ENCODE results near the gene TMEM269.

Gene TMEM269

DNA sequence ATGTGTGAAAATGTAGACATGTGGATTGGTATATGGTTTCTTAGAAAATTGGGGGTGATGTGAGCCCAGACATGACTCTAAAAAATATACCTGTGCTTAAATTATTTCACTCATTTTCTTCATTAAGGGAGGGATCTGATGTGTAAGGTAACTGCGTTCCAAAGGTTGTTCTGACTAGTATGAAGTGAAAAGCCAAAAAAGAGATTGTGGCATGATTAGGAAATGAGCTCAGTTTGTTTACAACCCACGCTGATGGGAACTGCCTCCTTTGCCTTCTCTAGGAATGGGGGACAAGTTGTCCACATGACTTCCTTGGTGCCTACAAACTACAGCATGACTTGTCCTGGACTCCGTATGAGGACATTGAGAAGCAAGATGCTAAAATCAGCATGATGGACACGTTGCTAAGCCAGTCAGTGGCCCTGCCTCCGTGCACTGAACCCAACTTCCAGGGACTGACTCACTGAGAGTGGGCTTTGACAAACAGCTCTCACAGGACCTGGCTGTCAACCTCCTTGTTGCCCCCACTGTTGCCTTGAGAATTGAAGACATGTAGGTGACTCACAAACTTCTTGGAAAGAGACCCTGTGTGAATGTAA is 9.8 kb upstream of the TMEM269 start:
- Mint-ChIP-seq H3K27ac (no peak overlapping the region), H3K36me3 (peaks cover 49% of the 10 kb centered on the region), H3K4me3 (no peak overlapping the region), H3K9me3 (no peaks in the 10 kb centered on the region), H3K4me1 (peaks cover 27% of the 10 kb centered on the region), H3K27me3 (no peaks in the 10 kb centered on the region)
- no peak for DNase-seq
- CTCF ChIA-PET: interaction anchor here (7.8 kb wide), 1 partner anchor 298 kb away, joined by 103 read pairs; no protein-coding TSS in a partner anchor

GRCh38 chr1:42776502-42776901 is 8.3 kb upstream of the TMEM269 start:
- H3K27me3 Mint-ChIP-seq: no peaks in the 10 kb centered on the region
- CTCF ChIA-PET: interaction anchor here (0.7 to 7.8 kb wide), 6 partner anchors 15 to 301 kb away, joined by 3 to 103 read pairs (median 14); no protein-coding TSS in a partner anchor
- H3K9me3 Mint-ChIP-seq: no peaks in the 10 kb centered on the region
- no peak for DNase-seq
- H3K4me3 Mint-ChIP-seq: no peak overlapping the region
- H3K4me1 Mint-ChIP-seq: peaks cover 20% of the 10 kb centered on the region
- H3K36me3 Mint-ChIP-seq: peaks cover 49% of the 10 kb centered on the region
- no peak overlapping the region for H3K27ac Mint-ChIP-seq

- CTCF ChIA-PET: interaction anchor here (0.7 to 7.8 kb wide), 12 partner anchors 11 to 304 kb away, joined by 3 to 103 read pairs (median 4); partner anchors contain the start of genes C1orf50, P3H1 and ZNF691
- Mint-ChIP-seq H3K4me1 (peaks cover 17% of the 10 kb centered on the region), H3K27ac (no peak overlapping the region), H3K36me3 (peaks cover 51% of the 10 kb centered on the region), H3K9me3 (no peaks in the 10 kb centered on the region), H3K4me3 (no peak overlapping the region), H3K27me3 (no peaks in the 10 kb centered on the region)
- peak; percentile 59 for DNase-seq
Measured at GRCh38 chr1:42777852-42778251, 6.9 kb upstream of the TMEM269 start.

DNA sequence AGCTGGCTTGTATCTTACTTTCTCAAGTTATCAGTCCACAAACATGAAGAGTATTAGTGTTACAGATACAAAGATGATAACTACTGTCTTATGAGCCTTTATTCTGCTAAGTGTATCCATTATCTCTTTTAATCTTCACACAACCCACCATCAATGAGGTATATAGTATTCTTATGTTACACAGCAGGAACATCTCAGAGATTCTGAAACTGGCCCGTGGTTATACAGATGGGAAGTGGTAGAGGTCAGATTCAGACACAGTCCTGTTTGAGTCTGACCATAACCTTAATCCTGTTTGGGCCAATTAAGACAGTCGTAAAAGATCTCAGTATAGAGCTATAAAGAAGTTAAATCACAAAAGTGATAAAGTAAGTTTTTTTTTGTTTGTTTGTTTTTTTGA is 5.1 kb upstream of the TMEM269 start:
- Mint-ChIP-seq H3K4me3 (no peak overlapping the region), H3K4me1 (peaks cover 23% of the 10 kb centered on the region), H3K9me3 (no peaks in the 10 kb centered on the region), H3K27ac (no peak overlapping the region), H3K36me3 (peaks cover 44% of the 10 kb centered on the region), H3K27me3 (no peaks in the 10 kb centered on the region)
- CTCF ChIA-PET: interaction anchor here (0.9 to 7.8 kb wide), 4 partner anchors 14 to 293 kb away, joined by 3 to 103 read pairs (median 20); no protein-coding TSS in a partner anchor
- no peak for DNase-seq

DNA sequence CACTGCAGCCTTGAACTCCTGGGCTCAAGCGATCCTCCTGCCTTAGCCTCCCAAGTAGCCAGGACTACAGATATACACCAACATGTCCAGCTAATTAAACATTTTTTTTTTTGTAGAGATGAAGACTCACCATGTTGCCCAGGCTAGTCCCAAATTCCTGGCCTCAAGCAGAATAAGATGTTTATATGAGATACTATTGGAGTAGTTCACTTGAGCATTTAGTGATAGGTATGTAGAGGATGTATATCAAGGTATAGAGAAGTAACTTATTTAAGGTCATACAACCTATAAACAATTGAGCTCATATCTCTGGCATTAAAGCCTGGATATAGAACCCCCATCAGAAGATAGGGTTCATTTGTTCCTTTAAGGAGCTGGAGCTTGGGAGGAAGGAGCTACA is 4.6 kb upstream of the TMEM269 start:
- H3K36me3 Mint-ChIP-seq: peaks cover 39% of the 10 kb centered on the region
- CTCF ChIA-PET: interaction anchor here (0.9 to 7.8 kb wide), 4 partner anchors 14 to 292 kb away, joined by 3 to 103 read pairs (median 20); no protein-coding TSS in a partner anchor
- no peaks in the 10 kb centered on the region for H3K9me3 Mint-ChIP-seq
- no peak for DNase-seq
- H3K27ac Mint-ChIP-seq: no peak overlapping the region
- peaks cover 24% of the 10 kb centered on the region for H3K4me1 Mint-ChIP-seq
- peaks cover under 1% of the 10 kb centered on the region for H3K27me3 Mint-ChIP-seq
- no peak overlapping the region for H3K4me3 Mint-ChIP-seq

- H3K4me1 Mint-ChIP-seq: peaks cover 34% of the 10 kb centered on the region
- H3K36me3 Mint-ChIP-seq: peaks cover 22% of the 10 kb centered on the region
- peaks cover 13% of the 10 kb centered on the region for H3K27me3 Mint-ChIP-seq
- no peak for DNase-seq
- H3K4me3 Mint-ChIP-seq: no peak overlapping the region
- no peaks in the 10 kb centered on the region for H3K9me3 Mint-ChIP-seq
- no peak overlapping the region for H3K27ac Mint-ChIP-seq
- CTCF ChIA-PET: interaction anchor here (0.6 to 1.1 kb wide), 3 partner anchors 140 to 490 kb away, joined by 3 to 5 read pairs (median 4); no protein-coding TSS in a partner anchor
Measured at GRCh38 chr1:42783092-42783491, 1.7 kb upstream of the TMEM269 start.

GRCh38 chr1:42784547-42784945 is 245 bp upstream of the TMEM269 start:
- Mint-ChIP-seq H3K4me3 (no peak overlapping the region), H3K27ac (no peak overlapping the region), H3K27me3 (peaks cover 19% of the 10 kb centered on the region), H3K9me3 (no peaks in the 10 kb centered on the region), H3K36me3 (peaks cover 13% of the 10 kb centered on the region), H3K4me1 (peaks cover 30% of the 10 kb centered on the region)
- CTCF ChIA-PET: no interaction called here
- DNase-seq: no peak

- no peak for DNase-seq
- Mint-ChIP-seq H3K4me1 (peaks cover 25% of the 10 kb centered on the region), H3K27ac (no peak overlapping the region), H3K9me3 (no peaks in the 10 kb centered on the region), H3K27me3 (peaks cover 25% of the 10 kb centered on the region), H3K36me3 (peaks cover 4% of the 10 kb centered on the region), H3K4me3 (no peak overlapping the region)
- CTCF ChIA-PET: no interaction called here
Measured at GRCh38 chr1:42786097-42786496, 1.3 kb downstream of the TMEM269 start.

GRCh38 chr1:42788021-42788420 is 3.2 kb downstream of the TMEM269 start:
- H3K4me1 Mint-ChIP-seq: peaks cover 25% of the 10 kb centered on the region
- peaks cover 25% of the 10 kb centered on the region for H3K27me3 Mint-ChIP-seq
- CTCF ChIA-PET: no interaction called here
- H3K9me3 Mint-ChIP-seq: no peaks in the 10 kb centered on the region
- no peak overlapping the region for H3K4me3 Mint-ChIP-seq
- no peak for DNase-seq
- H3K36me3 Mint-ChIP-seq: no peaks in the 10 kb centered on the region
- H3K27ac Mint-ChIP-seq: no peak overlapping the region

DNA sequence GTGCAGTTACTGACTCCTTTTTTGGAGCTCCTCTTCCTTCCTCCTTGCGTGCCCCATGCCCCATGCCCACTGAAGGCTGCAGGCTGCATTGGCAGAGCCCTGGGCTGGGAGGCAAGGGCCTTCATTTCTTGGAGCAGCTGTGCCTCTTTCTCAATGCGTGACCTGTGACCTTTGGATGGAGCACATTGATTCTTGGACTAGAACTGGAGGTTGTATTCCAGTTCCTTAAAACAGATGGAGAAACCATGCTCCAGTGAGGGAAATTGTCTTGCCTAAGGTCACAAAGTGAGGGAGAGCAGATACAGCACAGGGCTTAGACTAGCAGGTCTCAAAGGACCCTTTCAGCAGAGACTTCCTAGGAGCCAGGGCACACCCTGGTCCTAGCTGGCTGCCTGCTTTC is 9.0 kb downstream of the TMEM269 start:
- Mint-ChIP-seq H3K4me1 (no peaks in the 10 kb centered on the region), H3K36me3 (no peaks in the 10 kb centered on the region), H3K27ac (no peak overlapping the region), H3K4me3 (no peak overlapping the region), H3K27me3 (peaks cover 32% of the 10 kb centered on the region), H3K9me3 (no peaks in the 10 kb centered on the region)
- CTCF ChIA-PET: no interaction called here
- DNase-seq: no peak

GRCh38 chr1:42797414-42797813 is 12.6 kb downstream of the TMEM269 start:
- Mint-ChIP-seq H3K27ac (no peak overlapping the region), H3K4me1 (no peaks in the 10 kb centered on the region), H3K9me3 (no peaks in the 10 kb centered on the region), H3K4me3 (no peak overlapping the region), H3K36me3 (no peaks in the 10 kb centered on the region), H3K27me3 (peaks cover 22% of the 10 kb centered on the region)
- CTCF ChIA-PET: no interaction called here
- no peak for DNase-seq

DNA sequence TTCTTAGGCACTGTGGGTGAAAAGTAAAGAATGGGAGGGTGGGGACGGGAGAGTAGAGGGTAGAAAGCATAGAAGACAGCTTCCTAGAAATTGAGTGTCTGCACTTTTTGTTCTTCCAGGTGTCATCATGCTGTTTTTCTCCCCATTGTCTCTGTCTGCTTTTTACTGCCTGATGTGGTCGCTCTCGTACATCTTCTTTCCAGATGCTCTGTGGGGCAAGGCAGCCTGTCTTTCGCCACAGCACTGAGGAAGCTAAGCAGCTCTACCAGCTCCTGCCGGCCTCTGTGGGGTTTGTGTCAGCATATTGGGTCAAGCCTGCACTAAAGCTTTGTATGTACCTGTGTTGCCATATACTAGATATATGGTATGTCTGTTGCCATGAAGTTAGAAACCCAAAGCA is 13.2 kb downstream of the TMEM269 start:
- CTCF ChIA-PET: no interaction called here
- Mint-ChIP-seq H3K27ac (no peak overlapping the region), H3K4me3 (no peak overlapping the region), H3K27me3 (peaks cover 22% of the 10 kb centered on the region), H3K9me3 (no peaks in the 10 kb centered on the region), H3K4me1 (no peaks in the 10 kb centered on the region), H3K36me3 (no peaks in the 10 kb centered on the region)
- no peak for DNase-seq

DNA sequence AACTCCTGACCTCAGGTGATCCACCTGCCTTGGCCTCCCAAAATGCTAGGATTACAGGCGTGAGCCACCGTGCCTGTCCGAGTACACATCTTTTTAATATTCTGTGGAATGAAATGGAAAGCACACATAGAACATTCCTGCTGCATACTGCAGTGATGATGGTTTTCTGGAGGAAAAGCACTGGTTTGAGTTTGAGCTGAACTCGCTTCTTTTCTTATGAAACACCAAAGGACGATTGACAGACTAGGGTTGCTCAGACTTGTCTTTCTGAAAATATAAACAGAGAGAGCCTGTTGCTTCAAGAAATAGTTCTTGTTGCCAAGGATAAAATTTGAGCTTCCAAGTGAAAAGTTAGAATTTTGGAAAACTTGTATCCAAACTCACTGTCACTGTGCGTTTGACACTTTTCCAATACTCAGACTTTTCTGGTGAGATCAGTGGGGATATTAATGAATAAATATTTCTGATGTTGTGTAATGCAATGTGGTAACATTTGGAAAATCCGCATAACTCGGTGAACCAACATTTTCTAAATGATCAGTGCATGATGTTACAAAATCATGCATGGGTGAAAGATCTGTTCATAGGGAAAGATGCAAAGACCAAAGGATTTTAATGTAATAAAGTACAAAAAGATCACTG is 17.2 kb downstream of the TMEM269 start:
- CTCF ChIA-PET: no interaction called here
- Mint-ChIP-seq H3K27ac (no peak overlapping the region), H3K4me3 (no peak overlapping the region), H3K9me3 (no peaks in the 10 kb centered on the region), H3K36me3 (peaks cover 9% of the 10 kb centered on the region), H3K4me1 (peaks cover 5% of the 10 kb centered on the region), H3K27me3 (peaks cover 5% of the 10 kb centered on the region)
- no peak for DNase-seq

- CTCF ChIA-PET: interaction anchor here (0.8 kb wide), 1 partner anchor 28 kb away, joined by 4 read pairs; no protein-coding TSS in a partner anchor
- H3K9me3 Mint-ChIP-seq: no peaks in the 10 kb centered on the region
Measured at GRCh38 chr1:42806171-42806570, 21.4 kb downstream of the TMEM269 start.

DNA sequence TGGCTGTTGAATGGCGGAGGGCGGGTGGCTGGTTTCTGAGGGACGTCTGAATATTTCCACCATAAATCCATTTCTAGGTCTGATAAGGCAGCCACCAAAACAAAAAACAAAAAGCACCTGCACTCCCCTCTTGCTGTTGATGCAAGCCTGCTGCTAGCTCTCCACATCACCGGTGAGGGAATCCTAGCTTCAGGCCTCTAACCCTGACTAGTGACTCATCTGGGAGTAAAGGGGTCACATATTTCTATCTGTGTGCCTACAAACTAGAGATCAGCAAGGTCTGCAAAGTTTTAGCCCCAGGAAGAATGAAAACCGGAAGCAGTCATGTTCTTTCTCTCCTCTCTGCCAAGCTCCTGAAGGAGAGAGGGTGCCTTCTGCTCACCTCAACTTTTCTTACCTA is 21.8 kb downstream of the TMEM269 start:
- no peaks in the 10 kb centered on the region for H3K27me3 Mint-ChIP-seq
- peaks cover 15% of the 10 kb centered on the region for H3K36me3 Mint-ChIP-seq
- peak overlapping the region; percentile 29 for H3K27ac Mint-ChIP-seq
- peaks cover 16% of the 10 kb centered on the region for H3K4me1 Mint-ChIP-seq
- no peaks in the 10 kb centered on the region for H3K9me3 Mint-ChIP-seq
- CTCF ChIA-PET: interaction anchor here (0.8 kb wide), 1 partner anchor 28 kb away, joined by 4 read pairs; no protein-coding TSS in a partner anchor
- H3K4me3 Mint-ChIP-seq: no peak overlapping the region
- no peak for DNase-seq

More at GRCh38 chr1:42806171-42806570, 21.4 kb downstream of the TMEM269 start:
- Mint-ChIP-seq H3K27me3 (no peaks in the 10 kb centered on the region), H3K36me3 (peaks cover 14% of the 10 kb centered on the region), H3K4me1 (peaks cover 16% of the 10 kb centered on the region), H3K4me3 (no peak overlapping the region), H3K27ac (no peak overlapping the region)
- DNase-seq: no peak
